ES-I3 (cell line): ENCODE measurements around the gene MSANTD4.
"Not testable (repeated sequence)": the region's sequence is repeated elsewhere in the genome, so short reads cannot be mapped to it uniquely, and the experiment has no call there.

Experiments used
- H3K36me3 ChIP-seq: 2 replicates; pipeline ENCODE4 v1.6.1; 2013; ENCODE audit warnings: mild to moderate bottlenecking, low read length, control low read depth, moderate library complexity; ENCODE audit not compliant: insufficient read depth
- H3K4me1 ChIP-seq: 2 replicates; pipeline ENCODE4 v1.6.1; 2013; ENCODE audit warnings: mild to moderate bottlenecking, control low read depth, low read length; ENCODE audit not compliant: insufficient read depth
- H3K9ac ChIP-seq: 2 replicates; pipeline ENCODE4 v1.6.1; 2013; ENCODE audit warnings: low read depth, mild to moderate bottlenecking, low read length, moderate library complexity
- H3K9me3 ChIP-seq: 2 replicates; pipeline ENCODE4 v1.6.1; 2013; ENCODE audit warnings: mild to moderate bottlenecking, low read length, moderate library complexity; ENCODE audit not compliant: control insufficient read depth, insufficient read depth

The MSANTD4 gene

DNA sequence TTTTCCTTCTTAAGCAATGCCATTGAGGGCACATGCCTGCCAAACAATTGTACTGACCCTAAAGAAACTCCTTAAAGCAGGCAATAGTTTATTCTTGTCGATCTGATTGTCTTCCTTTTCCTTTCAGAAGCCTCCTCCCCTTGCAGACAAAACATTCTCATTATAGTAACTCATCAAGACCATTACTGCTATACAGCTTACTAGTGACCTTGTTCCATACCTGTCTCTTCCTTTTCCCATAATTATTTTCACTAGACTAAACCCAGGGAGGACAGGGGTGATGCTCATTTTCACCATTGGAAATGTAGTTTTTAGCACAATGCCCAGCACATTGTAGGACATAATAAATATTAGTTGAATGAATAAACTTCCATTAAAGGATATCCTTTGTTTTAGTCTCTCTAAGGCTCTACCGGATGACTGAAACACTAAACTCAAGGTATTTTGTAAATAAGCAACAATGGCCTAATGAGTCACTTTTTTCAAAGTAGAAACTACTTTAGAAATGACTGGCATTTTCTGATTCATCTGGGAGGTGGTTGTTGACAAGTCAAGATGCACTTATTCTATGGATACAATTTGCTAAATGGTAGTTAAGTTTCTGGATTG is 9.3 kb upstream of the MSANTD4 start:
- Histone ChIP-seq H3K36me3 (no peaks in the 10 kb centered on the region), H3K4me1 (no peaks in the 10 kb centered on the region), H3K9me3 (no peaks in the 10 kb centered on the region), H3K9ac (no peak overlapping the region)

DNA sequence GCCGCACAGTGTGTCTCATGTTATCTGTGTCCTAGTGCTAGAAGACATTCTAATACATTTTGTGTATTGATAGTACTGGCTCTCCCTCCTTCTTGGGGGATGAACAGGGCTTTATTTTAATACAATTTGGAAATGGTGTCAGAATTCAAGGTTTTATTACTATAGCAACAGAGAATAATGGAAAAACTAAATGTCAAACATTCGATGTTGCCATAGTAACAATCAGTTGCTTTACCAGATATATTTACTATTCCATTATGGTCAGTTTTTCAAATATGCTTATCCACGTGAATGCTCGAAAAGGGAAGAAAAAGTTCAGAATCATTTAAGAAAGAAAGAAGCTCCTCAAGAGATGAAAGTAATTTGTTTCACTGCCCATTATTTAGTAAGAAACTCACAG is 8.6 kb upstream of the MSANTD4 start:
- no peak overlapping the region for H3K9ac ChIP-seq
- H3K9me3 ChIP-seq, result no peaks in the 10 kb centered on the region; the same call in 1 of the 2 replicates
- no peaks in the 10 kb centered on the region for H3K4me1 ChIP-seq
- H3K36me3 ChIP-seq, result no peaks in the 10 kb centered on the region

DNA sequence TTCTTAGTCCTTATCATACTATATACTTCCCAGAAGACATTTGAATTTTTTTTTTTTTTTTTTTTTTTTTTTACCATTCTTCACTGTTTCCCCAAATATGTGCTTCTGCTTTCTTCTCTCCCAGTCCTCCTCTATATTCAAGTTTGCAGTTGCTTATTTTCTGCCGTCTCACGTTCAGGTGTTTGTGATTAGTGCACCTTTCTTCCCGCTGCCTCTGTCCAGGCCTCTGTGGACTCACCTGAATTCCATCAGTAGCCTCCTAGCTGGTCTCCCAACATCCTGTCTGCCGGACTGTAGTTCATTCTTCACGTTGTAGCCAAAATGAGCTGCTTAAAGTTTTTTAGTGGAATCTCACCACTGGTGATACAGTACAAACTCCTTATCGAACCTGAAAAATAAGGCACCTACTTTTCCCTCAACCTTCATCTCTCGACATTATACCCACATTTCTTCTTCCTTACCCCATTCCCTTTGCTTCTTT is 795 bp upstream of the MSANTD4 start:
- no peaks in the 10 kb centered on the region; the same call in 1 of the 2 replicates for H3K9me3 ChIP-seq
- no peaks in the 10 kb centered on the region for H3K4me1 ChIP-seq
- H3K36me3 ChIP-seq, result no peaks in the 10 kb centered on the region
- H3K9ac ChIP-seq, result peak overlapping the region; percentile 48; the same call in 1 of the 2 replicates

DNA sequence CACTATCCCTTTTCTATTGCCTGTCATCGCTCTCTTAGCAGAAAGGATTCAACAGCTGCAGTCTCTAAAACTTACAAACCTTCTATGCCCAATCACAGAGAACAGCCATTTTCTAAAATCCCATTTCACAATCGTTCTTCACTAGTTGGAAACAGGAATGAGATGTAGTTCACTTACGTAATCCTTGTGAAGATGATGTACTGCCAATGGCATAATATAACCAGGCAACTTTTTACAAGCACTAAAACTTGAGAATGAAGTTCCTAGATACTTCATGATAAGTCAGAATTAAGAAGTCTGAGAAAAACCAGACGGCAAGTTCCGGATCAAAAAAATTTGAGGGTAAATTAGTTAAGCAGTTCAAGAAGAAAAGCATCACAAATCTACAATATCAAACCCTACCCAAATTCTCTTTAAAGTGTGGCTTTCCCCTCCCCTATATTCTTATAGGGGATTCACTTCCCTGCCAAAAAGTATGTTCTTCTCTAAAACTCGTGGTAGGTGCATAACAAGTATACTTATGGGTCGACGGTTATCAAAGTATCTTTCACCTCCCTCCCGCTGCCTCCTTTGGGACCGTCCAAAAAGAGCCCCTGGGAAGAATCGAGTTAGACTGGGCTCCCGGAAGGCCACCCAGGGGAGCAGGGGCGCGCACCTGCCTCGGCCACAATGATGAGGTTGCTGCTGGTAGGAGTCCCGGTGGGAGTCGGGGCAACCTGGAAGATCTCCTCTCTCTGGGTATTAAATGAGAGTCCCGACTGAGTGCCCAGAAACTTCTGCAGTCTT is 666 bp downstream of the MSANTD4 start:
- H3K9me3 ChIP-seq, result no peaks in the 10 kb centered on the region; the same call in 1 of the 2 replicates
- H3K4me1 ChIP-seq, result no peaks in the 10 kb centered on the region
- H3K36me3 ChIP-seq, result no peaks in the 10 kb centered on the region
- peak overlapping the region; percentile 97 for H3K9ac ChIP-seq

DNA sequence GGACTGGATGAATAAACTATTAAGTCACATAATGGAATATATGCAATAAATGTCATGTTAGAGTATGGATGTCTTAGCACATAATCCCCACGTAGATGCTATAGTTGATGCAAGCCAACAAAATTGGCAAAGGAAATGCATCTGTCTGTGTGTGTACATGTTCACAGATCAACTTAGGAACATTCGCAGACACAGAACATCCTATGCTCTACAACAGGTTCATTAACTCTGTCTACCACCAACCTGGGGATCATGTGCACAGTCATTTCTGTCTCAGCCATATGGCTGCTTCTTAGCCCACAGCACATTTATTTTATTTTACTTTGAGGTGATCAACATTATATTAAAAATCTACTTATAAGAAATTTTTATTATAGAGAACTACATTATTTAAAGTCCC is 4.9 kb downstream of the MSANTD4 start:
- H3K4me1 ChIP-seq, result no peaks in the 10 kb centered on the region
- H3K9me3 ChIP-seq, result no peaks in the 10 kb centered on the region
- no peaks in the 10 kb centered on the region for H3K36me3 ChIP-seq
- H3K9ac ChIP-seq, result no peak overlapping the region

DNA sequence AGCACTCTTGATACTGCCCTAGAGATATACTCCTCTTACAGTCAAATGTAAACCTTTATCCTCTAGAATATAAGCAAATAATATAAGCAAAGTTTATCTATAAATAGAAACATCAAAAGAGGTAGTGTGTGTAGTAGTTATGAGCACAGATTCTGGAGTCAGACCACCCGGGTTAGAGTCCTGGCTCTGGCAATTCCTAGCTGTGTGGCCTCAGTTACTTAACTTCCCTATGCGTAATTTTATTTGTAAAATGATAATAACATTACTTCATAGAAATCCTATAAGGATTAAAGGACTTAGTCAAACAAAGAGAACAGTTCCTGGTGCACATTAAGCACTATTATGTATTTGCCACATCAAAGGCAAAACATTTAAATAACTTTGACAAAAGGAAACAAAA is 7.0 kb downstream of the MSANTD4 start:
- Histone ChIP-seq H3K4me1 (no peaks in the 10 kb centered on the region), H3K9me3 (no peaks in the 10 kb centered on the region), H3K9ac (no peak overlapping the region), H3K36me3 (peaks cover 6% of the 10 kb centered on the region; the same call in 1 of the 2 replicates)

DNA sequence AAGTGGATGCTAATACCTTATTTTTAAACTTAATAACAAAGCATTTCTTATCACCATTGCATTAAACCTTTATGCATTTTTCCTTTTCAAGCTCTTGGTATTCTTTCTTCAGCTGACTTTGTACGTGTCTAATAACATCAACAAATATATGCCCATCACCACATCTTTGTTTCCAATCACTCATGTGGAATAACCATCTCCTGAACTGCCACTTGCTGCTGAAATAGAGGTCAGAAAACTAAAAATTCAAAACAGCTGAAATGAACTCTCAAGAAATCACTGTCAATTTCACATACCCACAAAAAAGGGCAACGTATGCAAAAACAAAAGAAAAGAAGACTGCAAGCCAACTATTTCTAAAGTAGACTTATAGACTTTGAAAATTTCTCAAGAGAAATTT is 7.4 kb downstream of the MSANTD4 start:
- Histone ChIP-seq H3K9ac (no peak overlapping the region), H3K36me3 (peaks cover 10% of the 10 kb centered on the region; the same call in 1 of the 2 replicates), H3K9me3 (no peaks in the 10 kb centered on the region), H3K4me1 (no peaks in the 10 kb centered on the region)

DNA sequence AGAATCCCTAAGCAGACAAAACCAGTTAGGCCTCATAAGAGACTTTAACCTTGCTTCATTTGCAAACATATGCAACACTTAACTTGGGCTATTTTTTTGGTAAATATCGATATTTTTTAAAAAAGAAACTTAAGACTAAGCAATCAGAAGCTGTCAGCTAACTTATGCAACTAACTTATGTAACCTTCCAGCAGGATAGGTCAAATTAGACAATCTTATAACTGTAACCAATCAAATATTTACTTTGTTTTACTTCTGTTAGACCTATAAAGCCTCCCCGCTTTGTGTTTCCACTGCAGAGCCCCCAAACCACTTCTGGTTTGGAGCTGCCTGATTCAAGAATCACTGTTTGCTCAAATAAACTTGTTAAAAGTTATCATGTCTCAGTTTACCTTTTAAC is 8.0 kb downstream of the MSANTD4 start:
- no peaks in the 10 kb centered on the region for H3K4me1 ChIP-seq
- no peak overlapping the region for H3K9ac ChIP-seq
- no peaks in the 10 kb centered on the region for H3K9me3 ChIP-seq
- H3K36me3 ChIP-seq, result peaks cover 14% of the 10 kb centered on the region

DNA sequence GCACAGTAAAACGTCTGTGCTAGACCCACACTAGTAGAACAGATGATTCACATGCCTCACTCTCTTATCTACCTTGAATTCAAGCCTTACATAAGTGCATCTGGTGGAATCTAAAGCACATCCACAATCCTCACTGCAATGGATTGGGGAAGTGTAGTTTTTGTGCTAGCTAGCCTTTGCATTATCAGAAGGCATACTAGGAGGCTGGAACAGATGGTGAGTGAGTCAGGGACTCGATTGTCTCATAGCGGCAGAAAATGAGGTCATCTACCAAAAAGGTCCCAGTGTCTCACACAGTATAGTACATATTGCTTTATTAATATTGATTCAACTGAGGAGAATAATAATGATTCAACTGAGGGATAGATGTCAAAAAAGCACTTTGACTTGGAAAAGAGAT is 9.3 kb downstream of the MSANTD4 start:
- H3K36me3 ChIP-seq, result peaks cover 17% of the 10 kb centered on the region
- no peaks in the 10 kb centered on the region for H3K4me1 ChIP-seq
- no peak overlapping the region for H3K9ac ChIP-seq
- no peaks in the 10 kb centered on the region for H3K9me3 ChIP-seq

GRCh38 chr11:106011481-106011880 is 10.6 kb downstream of the MSANTD4 start:
- Histone ChIP-seq H3K9me3 (no peaks in the 10 kb centered on the region), H3K36me3 (peaks cover 23% of the 10 kb centered on the region), H3K9ac (no peak overlapping the region), H3K4me1 (no peaks in the 10 kb centered on the region)

DNA sequence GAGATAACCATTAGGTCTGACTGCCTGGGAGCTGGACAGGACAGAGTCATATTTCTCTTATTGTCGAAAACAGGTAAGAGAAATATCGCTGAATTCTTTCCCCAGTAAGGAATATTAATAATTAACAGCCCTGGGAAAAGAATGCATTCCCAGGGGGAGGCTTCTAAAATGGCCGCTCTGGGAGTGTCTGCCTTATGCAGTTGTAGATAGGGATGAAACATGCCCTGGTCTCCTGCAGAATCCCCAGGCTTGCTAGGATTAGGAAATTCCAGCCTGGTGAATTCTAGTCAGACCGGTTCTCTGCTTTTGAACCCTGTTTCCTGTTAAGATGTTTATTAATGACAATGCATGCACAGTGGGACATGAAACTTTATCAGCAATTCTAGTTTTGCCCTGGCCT is 18.9 kb downstream of the MSANTD4 start:
- H3K9ac ChIP-seq, H3K9me3 ChIP-seq: not testable (repeated sequence)

GRCh38 chr11:106001304-106002012 is 20.6 kb downstream of the MSANTD4 start:
- H3K9me3 ChIP-seq, result peaks cover 6% of the 10 kb centered on the region; the same call in 1 of the 2 replicates
- H3K36me3 ChIP-seq, result peaks cover 9% of the 10 kb centered on the region
- no peaks in the 10 kb centered on the region for H3K4me1 ChIP-seq
- H3K9ac ChIP-seq, result no peak overlapping the region

More for the DNA sequence above, 18.9 kb downstream of the MSANTD4 start:
- H3K36me3 ChIP-seq, result peaks cover 17% of the 10 kb centered on the region
- not testable (repeated sequence) for H3K4me1 ChIP-seq

DNA sequence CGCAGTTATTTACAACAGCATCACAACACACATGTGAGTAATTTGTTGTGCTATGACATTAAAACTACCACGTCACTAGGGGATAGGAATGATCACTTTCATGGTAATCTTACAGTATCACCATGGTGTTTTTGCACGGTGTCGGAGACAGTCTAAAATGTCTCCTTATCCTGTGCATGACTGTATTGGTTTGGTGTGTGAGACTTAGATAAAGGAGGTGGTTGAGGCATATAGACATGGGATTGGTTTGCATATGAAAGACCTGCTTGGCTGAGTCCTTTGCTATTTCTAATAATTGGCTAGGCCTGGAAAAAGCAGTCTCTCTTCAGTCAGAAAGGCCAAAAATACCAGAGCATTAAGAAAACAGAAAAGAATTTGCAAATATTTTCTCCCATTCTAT is 30.2 kb downstream of the MSANTD4 start:
- Histone ChIP-seq H3K9me3 (peaks cover 5% of the 10 kb centered on the region), H3K4me1 (peaks cover 3% of the 10 kb centered on the region; the same call in 1 of the 2 replicates), H3K9ac (no peak overlapping the region), H3K36me3 (peaks cover 4% of the 10 kb centered on the region; the same call in 1 of the 2 replicates)

DNA sequence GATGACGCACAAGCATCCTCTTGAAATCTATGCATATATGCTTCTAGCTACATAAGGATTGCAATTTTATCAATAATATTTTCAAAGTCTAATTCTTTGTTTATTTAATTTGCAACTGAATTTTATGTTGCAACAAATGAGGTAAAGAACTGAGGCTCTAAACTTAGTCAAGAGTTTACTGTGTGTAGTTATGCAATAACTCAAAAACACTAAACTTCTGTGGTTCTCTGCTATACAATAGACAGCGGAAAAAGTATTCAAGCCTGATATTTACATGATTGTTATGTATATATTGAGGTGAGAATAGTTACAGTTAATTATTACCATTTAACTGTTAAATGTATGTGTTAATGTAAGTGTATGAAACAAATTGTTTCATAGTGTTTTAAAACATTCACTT is 32.9 kb downstream of the MSANTD4 start:
- H3K36me3 ChIP-seq, result no peaks in the 10 kb centered on the region
- H3K4me1 ChIP-seq, result peaks cover 3% of the 10 kb centered on the region; the same call in 1 of the 2 replicates
- peaks cover 4% of the 10 kb centered on the region for H3K9me3 ChIP-seq
- no peak overlapping the region for H3K9ac ChIP-seq
